HG03060 (cell line): ENCODE measurements around the gene ATP6V1B1.

ENCODE experiments used
- ATAC-seq: cut with Tn5 transposase; IDR thresholded peaks from one replicate; pipeline ENCODE4 v1.9.1; 2021; ENCODE audit warnings: low read depth, moderate number of reproducible peaks; ENCODE audit not compliant: unreplicated experiment

ATP6V1B1 gene

GRCh38 chr2:70964133-70964532, 28.4 kb downstream of the ATP6V1B1 start:
- no peak for ATAC-seq

GRCh38 chr2:70964596-70965386, 29.1 kb downstream of the ATP6V1B1 start:
- ATAC-seq = no peak

DNA sequence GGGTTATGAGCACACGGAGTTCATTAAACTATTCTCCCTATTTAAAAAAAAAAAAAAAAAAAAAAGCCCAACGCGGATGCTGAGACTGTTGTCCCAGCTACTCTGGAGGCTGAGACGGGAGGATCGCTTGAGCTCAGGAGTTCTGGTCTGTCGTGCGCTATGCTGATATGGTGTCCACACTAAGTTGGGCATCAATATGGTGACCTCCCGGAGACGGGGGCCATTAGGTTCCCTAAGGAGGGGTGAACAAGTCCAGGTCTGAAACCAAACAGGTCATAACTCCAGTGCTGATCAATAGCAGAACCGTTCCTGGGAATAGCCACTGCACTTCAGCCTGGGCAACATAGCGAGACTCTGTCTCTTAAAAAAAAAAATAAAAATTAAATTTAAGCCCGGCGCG, 29.8 kb downstream of the ATP6V1B1 start:
- ATAC-seq = no peak

- ATAC-seq = no peak
Measured at GRCh38 chr2:70966681-70967080, 31.0 kb downstream of the ATP6V1B1 start.

DNA sequence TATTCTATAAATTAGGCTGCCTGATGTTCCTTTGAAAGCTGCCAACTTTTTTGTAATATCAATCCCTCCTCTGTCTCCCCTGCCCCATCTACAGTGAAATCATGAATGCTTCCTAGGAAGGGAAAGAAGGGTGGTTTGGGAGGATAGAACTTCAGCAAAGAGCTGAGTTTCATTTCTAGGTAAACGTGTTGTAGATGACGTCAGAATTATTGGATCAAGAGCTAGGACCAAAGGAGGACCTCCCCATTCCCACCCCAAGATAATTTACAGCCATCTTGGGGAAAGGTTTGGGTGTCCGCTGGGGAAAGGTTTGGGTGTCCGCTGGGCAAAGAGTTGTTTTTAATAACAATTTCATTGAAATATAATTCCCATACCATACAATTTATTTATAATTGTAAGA, 31.5 kb downstream of the ATP6V1B1 start:
- no peak for ATAC-seq

DNA sequence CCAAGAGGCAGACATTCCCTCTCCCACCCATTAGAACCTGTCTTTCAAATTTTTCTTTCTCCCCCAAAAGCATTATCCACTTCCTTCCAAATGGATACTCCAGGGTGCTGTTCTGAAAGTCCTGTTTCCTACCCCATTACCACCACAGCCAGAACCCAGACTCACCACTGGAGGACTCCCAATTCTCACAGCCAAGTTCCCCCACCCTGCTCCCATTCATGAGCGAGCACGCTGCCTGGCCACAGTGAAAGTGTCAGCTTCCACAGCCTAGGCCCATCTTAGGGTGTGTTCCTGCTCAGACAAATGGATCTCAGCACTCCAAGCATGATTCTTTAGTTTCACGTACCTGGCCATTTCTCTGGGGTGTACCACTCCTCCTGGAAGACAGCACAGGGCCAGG, 38.9 kb downstream of the ATP6V1B1 start:
- no peak for ATAC-seq

DNA sequence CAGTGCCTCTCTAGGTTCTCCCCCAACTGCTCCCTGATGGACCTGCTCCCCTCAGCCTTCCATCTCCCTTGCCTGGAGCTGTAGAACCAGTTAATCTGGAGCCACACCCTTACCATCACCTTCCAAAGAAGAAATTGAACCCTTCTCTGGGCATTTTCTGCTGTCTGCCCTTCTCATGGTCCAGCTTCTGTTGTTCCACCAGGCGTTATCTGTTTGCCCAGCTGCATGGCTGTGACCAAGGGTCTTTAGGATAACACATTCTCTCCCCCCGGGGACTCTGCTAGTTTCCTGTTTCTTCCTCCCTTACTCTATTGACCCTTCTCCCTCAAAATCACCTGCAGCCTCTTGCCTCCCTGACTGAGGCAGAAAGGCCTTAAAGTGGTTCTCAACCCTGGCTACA, 39.5 kb downstream of the ATP6V1B1 start:
- ATAC-seq = no peak

GRCh38 chr2:70977605-70978205, 42.0 kb downstream of the ATP6V1B1 start:
- ATAC-seq = no peak

GRCh38 chr2:70978341-70979179, 42.9 kb downstream of the ATP6V1B1 start, which contains the start of gene ANKRD53:
ANKRD53 (plus strand) TSS chr2:70978630; CDS start chr2:70978646, 16 bp downstream.
- ATAC-seq = no peak

DNA sequence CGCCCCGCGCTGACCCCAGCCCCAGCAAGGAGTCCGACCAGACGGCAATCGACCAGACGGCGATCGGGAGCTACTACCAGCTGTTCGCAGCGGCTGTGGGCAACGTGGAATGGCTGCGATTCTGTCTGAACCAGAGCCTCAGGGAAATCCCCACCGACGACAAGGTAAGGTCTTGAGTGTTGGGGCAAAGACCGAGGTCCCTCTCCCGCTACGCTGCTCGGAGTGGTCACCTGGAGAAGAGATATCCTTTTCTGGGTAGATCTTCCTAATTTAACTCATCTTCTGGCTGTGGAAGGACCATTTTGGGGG, 43.4 kb downstream of the ATP6V1B1 start:
- ATAC-seq = no peak

DNA sequence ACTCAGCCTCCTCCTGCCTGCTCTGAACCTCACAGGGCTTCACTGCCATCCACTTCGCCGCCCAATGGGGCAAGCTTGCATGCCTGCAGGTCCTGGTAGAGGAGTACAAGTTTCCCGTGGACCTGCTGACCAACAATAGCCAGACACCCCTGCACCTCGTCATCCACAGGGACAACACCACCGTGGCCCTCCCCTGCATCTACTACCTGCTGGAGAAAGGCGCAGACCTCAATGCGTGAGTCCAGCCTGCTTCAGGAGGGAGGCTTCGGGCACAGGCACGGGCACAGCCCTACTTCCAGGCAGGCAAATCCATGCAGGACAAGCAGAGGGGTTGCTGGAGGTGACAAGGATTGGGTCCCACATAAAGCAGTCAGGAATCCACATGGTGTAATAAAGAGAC, 43.9 kb downstream of the ATP6V1B1 start:
- ATAC-seq = no peak

DNA sequence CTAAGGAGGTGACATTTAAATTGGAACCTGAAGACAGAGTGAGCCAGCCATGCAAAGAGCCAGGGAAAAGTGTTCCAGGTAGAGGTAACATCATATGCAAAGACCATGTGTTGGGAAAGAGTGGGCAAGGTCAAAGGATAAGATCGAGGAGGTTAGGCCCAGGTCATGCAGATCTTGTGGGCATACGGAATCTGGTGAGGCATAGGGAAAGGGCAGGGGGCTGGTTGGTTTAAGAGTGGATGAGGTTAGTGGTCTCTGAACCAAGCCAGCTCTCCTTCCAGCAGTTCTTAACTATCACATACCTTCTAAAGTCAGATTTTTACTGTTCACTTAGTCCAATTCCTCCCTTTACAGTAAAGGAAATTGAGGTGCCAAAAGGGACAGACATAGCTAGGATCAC, 45.7 kb downstream of the ATP6V1B1 start:
- ATAC-seq = no peak

GRCh38 chr2:70981866-70982810, 46.4 kb downstream of the ATP6V1B1 start:
- ATAC-seq = no peak

DNA sequence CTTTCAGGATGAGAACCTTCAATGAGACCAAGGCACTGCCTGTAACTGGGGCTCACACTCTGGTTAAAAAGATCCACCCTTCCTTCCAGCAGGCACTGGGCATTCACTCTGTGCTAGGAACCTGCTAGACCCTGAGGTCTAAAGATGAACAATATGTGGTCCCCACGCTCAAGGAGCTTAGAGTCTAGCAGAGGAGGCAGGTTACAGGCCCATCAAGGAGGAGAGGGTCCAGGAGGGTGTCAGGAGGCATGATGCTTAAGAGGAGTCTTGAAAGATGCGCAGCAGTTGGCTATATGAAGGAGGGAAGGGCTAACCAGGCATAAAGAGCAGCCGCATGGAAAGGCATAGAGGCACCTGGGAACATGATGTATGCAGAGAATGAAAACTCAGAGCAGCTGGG, 47.3 kb downstream of the ATP6V1B1 start:
- ATAC-seq = no peak

- ATAC-seq = no peak
Measured at GRCh38 chr2:70983506-70984227, 48.0 kb downstream of the ATP6V1B1 start.

- ATAC-seq = no peak
Measured at GRCh38 chr2:70984228-70984575, 48.5 kb downstream of the ATP6V1B1 start.

GRCh38 chr2:70984576-70985282, 49.0 kb downstream of the ATP6V1B1 start:
- no peak for ATAC-seq

GRCh38 chr2:70985283-70985688, 49.6 kb downstream of the ATP6V1B1 start:
- no peak for ATAC-seq

DNA sequence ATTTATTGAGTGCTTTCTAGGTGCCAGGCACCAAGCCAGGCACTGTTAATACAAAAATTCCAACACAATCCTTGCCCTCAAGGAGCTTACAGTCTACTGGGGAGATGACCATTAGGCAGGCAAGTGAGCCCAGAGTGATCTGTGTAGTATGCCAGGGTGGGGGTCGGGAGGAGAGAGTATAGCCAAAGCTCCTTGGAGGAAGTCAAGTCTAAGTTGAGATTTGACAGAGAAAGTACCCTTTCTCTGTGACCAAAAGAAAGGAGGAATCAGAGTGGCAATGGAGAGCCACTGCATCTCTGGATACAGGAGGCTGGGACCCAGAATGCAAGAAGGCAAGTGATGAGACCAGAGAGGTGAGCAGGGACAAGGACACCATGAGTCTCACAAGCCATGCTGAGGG, 50.3 kb downstream of the ATP6V1B1 start:
- ATAC-seq = no peak
